Effector memory CD8-positive, alpha-beta T cell (primary cell): Measurements from ENCODE around the gene ZNF487.
"Not testable (repeated sequence)": the region's sequence is repeated elsewhere in the genome, so short reads cannot be mapped to it uniquely, and the experiment has no call there.

ENCODE experiments used
- ATAC-seq: fragments of 150-1000 bp; cut with Tn5 transposase; replicated peaks from 2 replicates; pipeline ENCODE4 v1.10.0; 2021; ENCODE audit warnings: mild to moderate bottlenecking, moderate library complexity
- DNase-seq, 3 experiments: peaks; one replicate each; pipeline ENCODE4 v3.0.0; 2021
- H3K27ac Mint-ChIP-seq, 2 donors: one replicate each; pipeline ENCODE4 v1.8.0; 2022; ENCODE audit warnings: mild to moderate bottlenecking in 2 of 2, mixed read lengths in 2 of 2, moderate library complexity in 2 of 2
- H3K27me3 Mint-ChIP-seq, 2 donors: one replicate each; pipeline ENCODE4 v1.8.0; 2022; ENCODE audit warnings: mixed read lengths in 2 of 2
- H3K36me3 Mint-ChIP-seq: one replicate; pipeline ENCODE4 v1.8.0; 2022; ENCODE audit warnings: mild to moderate bottlenecking, moderate library complexity, mixed read lengths; ENCODE audit not compliant: insufficient read depth
- H3K4me1 Mint-ChIP-seq, 2 donors: one replicate each; pipeline ENCODE4 v1.8.0; 2022; ENCODE audit warnings: low read depth in 2 of 2, mixed read lengths in 2 of 2
- H3K4me3 Mint-ChIP-seq, 2 donors: one replicate each; pipeline ENCODE4 v1.8.0; 2022; ENCODE audit warnings: mild to moderate bottlenecking in 2 of 2, mixed read lengths in 2 of 2, moderate library complexity in 2 of 2
- H3K9me3 Mint-ChIP-seq, 2 donors: one replicate each; pipeline ENCODE4 v1.8.0; 2022; ENCODE audit warnings: mixed read lengths in 2 of 2
- total RNA-seq, 9 experiments: gene quantifications; one replicate each; lab custom pipeline; 2026; lab: John Stamatoyannopoulos, UW

ZNF487 gene
- 1.9 to 14.6 (median 7.2) reads per million in 9 experiments for total RNA-seq

DNA sequence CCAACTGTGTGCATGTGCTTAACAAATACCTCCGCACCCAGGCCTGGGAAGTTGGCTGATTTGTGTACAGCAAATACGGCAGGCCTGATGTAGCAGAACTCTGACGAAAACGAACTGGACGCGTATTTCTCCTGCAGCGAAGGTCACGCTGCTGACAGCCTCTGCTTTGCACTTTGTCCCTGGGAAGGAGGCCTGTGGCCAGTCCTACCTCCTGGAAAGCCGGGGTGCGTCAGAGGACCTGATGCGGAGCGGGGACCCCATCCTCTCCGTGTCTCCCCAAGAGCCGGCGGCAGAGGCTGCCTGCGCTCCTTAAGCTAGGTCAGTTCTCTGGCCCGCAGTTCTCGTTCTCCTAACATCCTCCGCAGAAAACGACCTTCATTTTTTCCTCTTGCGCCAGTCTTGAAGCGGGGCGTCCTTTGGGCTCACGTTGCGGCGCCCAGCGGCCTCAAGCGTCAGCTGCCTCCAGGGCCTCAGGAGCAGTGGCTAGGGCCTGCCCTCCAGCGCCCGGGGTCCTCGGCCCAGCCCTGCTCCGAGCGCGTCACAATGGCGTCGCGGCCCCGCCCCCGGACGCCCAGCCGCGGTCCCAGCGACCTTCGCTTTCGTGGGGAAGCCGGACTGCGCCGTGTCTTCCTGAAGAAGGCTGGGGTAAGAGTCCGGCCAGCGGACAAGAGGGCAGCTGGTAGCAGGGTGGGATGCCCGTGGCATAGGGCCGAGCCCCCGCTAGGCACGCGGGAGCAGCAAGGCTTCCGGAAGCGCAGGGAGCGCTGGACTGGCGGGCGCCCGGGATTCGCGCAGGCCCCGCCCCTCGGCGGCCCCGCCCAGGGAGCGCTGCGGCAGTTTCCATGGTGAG lies at the start of gene ZNF487:
Gene ZNF487 (plus strand): TSS at position 821 of the 850 bp plus-strand sequence. CDS start 38,703 bp downstream, outside the sequence.
- DNase-seq = peak; percentile 88 to 91 (median 90)
- Mint-ChIP-seq H3K27me3 (no peaks in the 10 kb centered on the region), H3K4me1 (peaks cover 14 to 22% of the 10 kb centered on the region in 2 donors), H3K9me3 (no peaks in the 10 kb centered on the region), H3K36me3 (peaks cover 46% of the 10 kb centered on the region), H3K27ac (peak within 1 kb of the TSS; percentile 99), H3K4me3 (peak within 1 kb of the TSS; percentile 96 to 97)
- ATAC-seq = peak; percentile 88

DNA sequence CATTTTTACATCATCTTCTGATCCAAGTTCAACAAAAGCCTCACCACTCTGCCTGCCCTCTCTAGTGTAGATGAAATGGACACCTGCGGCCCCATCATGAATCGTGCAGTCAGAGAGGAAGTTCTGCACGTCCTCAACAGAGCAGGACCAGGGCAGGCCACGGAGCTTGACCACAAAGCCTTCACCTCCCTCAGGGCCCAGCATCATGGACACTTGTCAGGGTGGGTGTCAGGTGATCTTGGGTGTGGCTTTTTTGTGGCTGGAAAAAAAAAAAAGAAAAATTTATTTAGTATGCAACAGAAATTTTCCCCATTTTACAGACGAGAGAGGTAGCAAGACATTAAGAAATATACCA lies 49.3 kb upstream of the ZNF487 start:
- Mint-ChIP-seq H3K36me3 (peaks cover 79% of the 10 kb centered on the region), H3K27ac (peak overlapping the region; percentile 87 to 90), H3K9me3 (no peaks in the 10 kb centered on the region), H3K27me3 (no peaks in the 10 kb centered on the region), H3K4me3 (peak overlapping the region in 1 of 2 donors; percentile 44), H3K4me1 (peaks cover 48 to 60% of the 10 kb centered on the region in 2 donors)
- DNase-seq (no peak), ATAC-seq (no peak)

DNA sequence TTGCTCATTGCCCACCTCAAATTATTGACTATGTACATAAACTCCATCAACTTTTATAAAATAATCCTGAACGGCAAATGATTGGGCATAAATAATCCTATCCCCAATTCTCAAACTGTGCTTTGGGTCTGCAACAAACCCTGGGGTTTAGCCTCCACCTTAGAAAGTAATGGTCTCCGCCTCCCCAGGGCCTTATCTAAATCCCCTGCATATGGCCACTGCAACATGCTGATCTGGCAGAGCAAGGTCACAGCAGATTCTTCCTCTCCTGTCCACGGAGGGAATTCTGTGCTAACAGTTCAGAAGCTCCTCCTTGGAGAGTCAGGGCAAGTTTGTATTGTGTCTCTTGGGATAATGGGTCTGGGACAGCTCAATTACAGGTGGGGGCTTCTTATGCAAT lies 47.0 kb upstream of the ZNF487 start:
- H3K36me3 Mint-ChIP-seq = peaks cover 95% of the 10 kb centered on the region
- no peak for DNase-seq
- no peaks in the 10 kb centered on the region for H3K9me3 Mint-ChIP-seq
- H3K27me3 Mint-ChIP-seq = no peaks in the 10 kb centered on the region
- H3K4me3 Mint-ChIP-seq = no peak overlapping the region
- H3K27ac Mint-ChIP-seq = peak overlapping the region; percentile 35 to 87
- H3K4me1 Mint-ChIP-seq = peaks cover 58 to 73% of the 10 kb centered on the region in 2 donors
- no peak for ATAC-seq

DNA sequence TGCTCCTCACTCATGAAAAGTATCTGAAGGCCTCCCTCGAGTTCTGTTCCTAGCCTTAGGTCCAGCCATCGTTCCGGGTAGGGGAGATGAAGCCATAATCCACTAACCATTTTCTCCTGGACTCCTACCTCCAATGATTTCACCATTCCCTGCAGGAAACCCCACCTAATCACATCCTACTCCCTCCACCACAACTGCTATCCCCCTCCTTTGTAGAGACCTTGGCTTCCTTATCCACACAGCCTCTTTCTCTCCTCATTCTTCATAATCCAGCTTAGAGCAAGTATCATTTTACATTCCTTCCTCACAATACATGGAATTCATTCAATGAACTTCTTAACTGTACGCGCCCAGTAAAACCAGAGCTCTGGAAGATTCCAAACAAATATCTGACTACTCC lies 46.6 kb upstream of the ZNF487 start:
- DNase-seq (no peak), ATAC-seq (no peak)
- Mint-ChIP-seq H3K9me3 (no peaks in the 10 kb centered on the region), H3K27ac (peak overlapping the region; percentile 35 to 87), H3K4me1 (peaks cover 61 to 77% of the 10 kb centered on the region in 2 donors), H3K27me3 (no peaks in the 10 kb centered on the region), H3K4me3 (no peak overlapping the region), H3K36me3 (peaks cover 99% of the 10 kb centered on the region)

DNA sequence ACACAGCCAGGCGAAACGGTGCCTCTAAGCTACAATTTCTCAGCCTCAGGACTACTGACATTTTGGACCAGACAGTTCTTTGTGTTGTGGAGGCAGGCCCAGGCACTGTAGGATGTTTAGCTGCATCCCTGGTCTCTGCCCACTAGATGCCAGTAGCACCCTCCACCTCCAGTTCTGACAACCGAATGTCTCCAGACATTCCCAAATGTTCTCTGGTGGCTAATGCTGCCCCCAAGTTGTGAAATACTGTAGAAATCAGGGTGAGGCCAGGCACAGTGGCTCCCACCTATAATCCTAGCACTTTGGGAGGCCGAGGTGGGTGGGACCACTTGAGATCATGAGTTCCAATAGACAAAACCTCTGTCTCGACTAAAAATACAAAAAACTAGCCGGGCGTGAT lies 46.2 kb upstream of the ZNF487 start:
- ATAC-seq (peak; percentile 69), DNase-seq (peak; percentile 18 to 30 (median 19))
- Mint-ChIP-seq H3K9me3 (no peaks in the 10 kb centered on the region), H3K36me3 (peaks cover 98% of the 10 kb centered on the region), H3K4me3 (no peak overlapping the region), H3K4me1 (peaks cover 64 to 81% of the 10 kb centered on the region in 2 donors), H3K27me3 (no peaks in the 10 kb centered on the region), H3K27ac (peak overlapping the region; percentile 35 to 87)

DNA sequence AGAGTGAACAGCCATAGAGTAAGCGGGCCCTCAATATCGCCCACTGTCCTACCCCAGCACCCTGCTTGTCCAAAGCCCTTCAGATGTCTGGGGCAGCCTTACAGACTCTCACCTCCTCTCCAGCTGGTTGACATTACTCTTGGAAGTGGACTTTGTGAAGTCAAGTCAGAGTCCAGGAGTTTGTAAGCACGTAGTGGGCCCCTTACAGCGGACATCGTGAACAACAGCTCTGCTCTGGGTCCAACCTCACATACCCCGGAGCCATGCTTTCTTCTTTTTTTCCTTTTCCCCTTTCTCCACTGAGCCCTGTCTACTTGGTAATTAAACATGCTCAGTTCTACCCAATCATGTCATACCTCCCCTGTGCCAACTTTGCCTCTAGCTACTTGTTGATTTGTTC lies 45.4 kb upstream of the ZNF487 start:
- ATAC-seq = no peak
- Mint-ChIP-seq H3K27me3 (no peaks in the 10 kb centered on the region), H3K36me3 (peaks cover 98% of the 10 kb centered on the region), H3K4me1 (peaks cover 70 to 87% of the 10 kb centered on the region in 2 donors), H3K27ac (peak overlapping the region; percentile 44 to 87), H3K4me3 (no peak overlapping the region), H3K9me3 (no peaks in the 10 kb centered on the region)
- DNase-seq = no peak

DNA sequence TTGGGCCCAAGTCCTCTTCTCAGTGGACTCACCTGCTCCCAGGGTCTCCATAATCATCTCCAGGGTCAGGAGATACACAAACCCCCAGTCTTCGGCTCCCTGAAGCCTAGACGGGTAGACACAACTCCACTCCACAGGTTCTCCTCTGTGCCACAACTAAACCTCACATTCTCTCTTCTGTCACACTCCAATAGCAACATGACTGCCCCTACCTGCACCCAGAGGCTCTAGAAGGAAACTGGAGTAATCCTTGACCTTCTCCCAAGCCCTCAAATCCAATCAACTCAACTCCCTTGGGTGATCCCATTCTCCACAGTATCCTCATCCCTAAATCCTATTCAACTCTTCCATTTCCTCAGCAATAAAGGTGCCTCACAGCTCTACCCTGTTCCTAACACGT lies 44.2 kb upstream of the ZNF487 start:
- ATAC-seq (no peak), DNase-seq (no peak)
- Mint-ChIP-seq H3K27me3 (no peaks in the 10 kb centered on the region), H3K4me1 (peaks cover 61 to 81% of the 10 kb centered on the region in 2 donors), H3K4me3 (peak overlapping the region in 1 of 2 donors; percentile 37), H3K9me3 (no peaks in the 10 kb centered on the region), H3K36me3 (peaks cover 96% of the 10 kb centered on the region), H3K27ac (peak overlapping the region; percentile 44 to 87)

DNA sequence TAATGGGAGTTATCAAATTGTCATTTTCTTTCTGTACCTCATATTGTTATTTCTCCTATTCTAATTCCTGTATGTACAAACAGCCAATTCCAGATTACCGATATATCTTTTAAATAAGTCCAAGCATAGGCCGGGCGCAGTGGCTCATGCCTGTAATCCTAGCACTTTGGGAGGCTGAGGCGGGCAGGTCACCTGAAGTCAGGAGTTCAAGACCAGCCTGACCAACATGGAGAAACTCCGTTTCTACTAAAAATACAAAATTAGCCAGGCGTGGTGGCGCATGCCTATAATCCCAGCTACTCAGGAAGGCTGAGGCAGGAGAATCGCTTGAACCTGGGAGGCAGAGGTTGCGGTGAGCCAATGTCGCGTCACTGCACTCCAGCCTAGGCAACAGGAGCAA lies 43.7 kb upstream of the ZNF487 start:
- not testable (repeated sequence) for H3K9me3 Mint-ChIP-seq, DNase-seq, H3K4me3 Mint-ChIP-seq, H3K27me3 Mint-ChIP-seq, ATAC-seq
- Mint-ChIP-seq H3K4me1 (peaks cover 63 to 81% of the 10 kb centered on the region in 2 donors), H3K36me3 (peaks cover 96% of the 10 kb centered on the region), H3K27ac (peak overlapping the region; percentile 44 to 87)

DNA sequence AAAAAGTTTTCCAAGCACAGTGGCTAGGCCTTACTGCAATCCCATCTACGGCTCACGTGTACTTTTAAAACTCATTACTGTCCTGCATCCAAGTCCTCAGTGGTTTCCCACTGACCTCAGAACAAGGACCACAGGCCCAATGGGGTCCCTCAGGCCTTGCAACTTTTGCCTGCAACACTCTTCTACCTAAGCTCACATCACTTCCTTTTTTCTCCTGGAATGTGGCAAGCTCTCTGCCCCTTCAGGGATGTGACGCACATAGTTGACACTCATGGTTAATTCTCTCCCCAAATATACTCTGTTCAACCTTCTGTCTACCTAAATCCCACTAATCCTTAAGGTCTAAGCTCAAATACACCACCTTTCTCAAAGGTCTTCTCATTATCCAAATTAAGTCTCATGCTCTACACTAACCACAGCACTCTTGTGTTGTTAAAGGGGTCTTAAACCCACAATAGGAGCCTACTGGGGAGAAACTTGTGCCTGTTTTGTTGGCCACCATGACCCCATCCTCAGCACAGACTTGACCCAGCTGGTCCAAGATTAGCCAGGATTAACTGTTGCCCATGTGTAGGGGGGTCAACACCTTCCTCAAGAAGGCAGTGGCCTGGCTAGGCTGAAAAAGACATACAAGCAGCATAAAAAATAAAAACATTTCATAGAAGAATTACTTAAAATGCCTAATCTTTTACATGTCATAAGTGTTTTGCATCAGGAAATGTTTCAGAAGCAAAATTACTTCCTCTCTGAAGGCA lies 43.1 kb upstream of the ZNF487 start:
- Mint-ChIP-seq H3K4me1 (peaks cover 61 to 79% of the 10 kb centered on the region in 2 donors), H3K36me3 (peaks cover 91% of the 10 kb centered on the region), H3K27ac (peak overlapping the region; percentile 44 to 87), H3K27me3 (no peaks in the 10 kb centered on the region), H3K9me3 (no peaks in the 10 kb centered on the region), H3K4me3 (peak overlapping the region in 1 of 2 donors; percentile 21)
- ATAC-seq (no peak), DNase-seq (no peak)

DNA sequence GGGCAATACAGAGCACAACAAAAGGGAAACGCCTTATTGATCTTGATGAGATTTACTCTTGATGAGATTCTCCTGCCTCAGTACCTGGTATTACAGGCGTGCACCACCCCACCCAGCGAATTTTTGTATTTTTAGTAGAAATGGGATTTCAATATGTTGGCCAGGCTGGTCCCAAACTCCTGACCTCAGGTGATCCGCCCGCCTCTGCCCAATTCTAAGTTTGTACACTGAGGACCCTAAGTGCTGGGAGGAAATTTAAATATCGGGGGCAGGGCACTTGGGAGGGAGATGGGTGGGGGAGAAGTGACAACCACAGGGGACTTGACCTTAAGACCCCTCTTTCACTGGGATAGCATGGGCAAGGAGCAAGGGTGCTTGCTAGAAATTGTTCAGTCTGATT lies 42.0 kb upstream of the ZNF487 start:
- no peak for DNase-seq
- peak overlapping the region; percentile 87 to 98 for H3K27ac Mint-ChIP-seq
- peaks cover 65 to 79% of the 10 kb centered on the region in 2 donors for H3K4me1 Mint-ChIP-seq
- no peaks in the 10 kb centered on the region for H3K27me3 Mint-ChIP-seq
- H3K36me3 Mint-ChIP-seq = peaks cover 88% of the 10 kb centered on the region
- peak overlapping the region; percentile 86 to 97 for H3K4me3 Mint-ChIP-seq
- ATAC-seq = no peak
- no peaks in the 10 kb centered on the region for H3K9me3 Mint-ChIP-seq

DNA sequence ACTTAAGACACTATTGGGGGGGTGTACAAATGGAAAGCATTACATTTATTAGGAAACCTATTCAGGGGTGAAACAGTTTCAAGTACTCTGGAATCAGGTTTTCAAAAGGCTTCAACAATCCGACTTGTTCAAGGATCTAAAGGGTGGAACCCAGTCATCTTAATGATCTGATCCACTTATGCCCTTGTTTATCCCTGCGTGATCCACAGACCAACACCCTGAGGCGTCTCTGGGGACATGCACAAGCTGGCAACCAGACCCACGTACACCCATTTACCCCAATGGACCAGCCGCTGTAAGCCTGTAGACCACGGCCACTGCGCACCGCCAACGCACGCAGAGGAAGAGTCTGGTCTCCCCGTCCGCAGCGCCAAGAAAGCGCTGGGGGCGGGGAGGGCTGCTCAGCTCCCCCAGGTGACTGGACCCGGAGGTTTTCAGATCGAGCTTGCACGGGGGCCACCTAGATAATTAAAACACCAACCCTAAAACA lies 41.3 kb upstream of the ZNF487 start:
- no peaks in the 10 kb centered on the region for H3K9me3 Mint-ChIP-seq
- H3K36me3 Mint-ChIP-seq = peaks cover 89% of the 10 kb centered on the region
- ATAC-seq = peak; percentile 10
- H3K4me3 Mint-ChIP-seq = peak overlapping the region; percentile 86 to 97
- peak overlapping the region; percentile 87 to 98 for H3K27ac Mint-ChIP-seq
- no peaks in the 10 kb centered on the region for H3K27me3 Mint-ChIP-seq
- peaks cover 61 to 79% of the 10 kb centered on the region in 2 donors for H3K4me1 Mint-ChIP-seq
- peak in 1 of 3 experiments; percentile 37 for DNase-seq

DNA sequence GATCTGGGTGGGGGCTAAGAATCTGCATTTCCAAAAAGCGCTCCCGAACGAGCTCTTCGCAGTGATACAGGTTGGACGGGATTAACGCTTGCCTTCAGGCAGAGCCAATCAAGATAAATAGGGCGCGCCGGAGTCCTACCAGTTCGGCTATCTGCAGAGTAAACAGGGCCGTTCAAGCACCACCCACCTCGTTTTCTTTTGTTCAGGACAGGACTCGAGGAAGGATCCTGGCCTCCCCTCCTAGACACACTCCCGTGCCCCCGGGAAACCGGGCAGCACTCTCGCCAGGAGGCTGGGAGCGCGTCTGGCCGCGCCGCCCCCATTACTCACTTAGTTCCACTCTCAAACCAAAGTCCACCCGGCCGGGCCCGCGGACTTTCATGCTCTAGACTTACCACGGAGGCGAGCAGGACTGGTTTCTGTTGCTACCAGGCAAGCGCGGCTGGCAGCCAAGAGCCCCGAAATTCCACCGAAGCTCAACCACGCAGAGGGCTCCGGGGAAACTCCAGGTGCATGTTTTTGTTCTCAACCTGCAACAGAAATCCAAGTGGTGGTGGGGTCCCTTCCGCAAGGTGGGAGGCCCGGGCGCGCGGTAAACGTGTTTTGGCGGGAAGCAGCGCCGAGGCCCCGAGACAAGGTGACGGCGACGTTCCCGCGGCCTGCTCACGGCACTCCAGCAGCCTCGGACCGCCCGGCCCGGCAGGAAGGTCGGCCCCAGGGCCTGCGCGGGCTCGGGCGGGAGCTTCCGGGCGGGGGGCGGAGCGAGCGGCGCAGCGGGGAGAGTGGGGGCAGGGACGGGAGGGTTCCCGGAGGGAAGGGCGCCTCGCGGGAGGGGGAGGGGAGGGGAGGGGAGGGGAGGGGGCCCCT lies 40.6 kb upstream of the ZNF487 start:
- H3K9me3 Mint-ChIP-seq = no peaks in the 10 kb centered on the region
- H3K4me1 Mint-ChIP-seq = peaks cover 58 to 80% of the 10 kb centered on the region in 2 donors
- peaks cover 87% of the 10 kb centered on the region for H3K36me3 Mint-ChIP-seq
- ATAC-seq = peak; percentile 53
- peak overlapping the region; percentile 86 to 97 for H3K4me3 Mint-ChIP-seq
- H3K27me3 Mint-ChIP-seq = no peaks in the 10 kb centered on the region
- DNase-seq = peak; percentile 50 to 52 (median 50)
- H3K27ac Mint-ChIP-seq = peak overlapping the region; percentile 87 to 98
